ENCODE measurements around the gene COL12A1.

Gene COL12A1

DNA sequence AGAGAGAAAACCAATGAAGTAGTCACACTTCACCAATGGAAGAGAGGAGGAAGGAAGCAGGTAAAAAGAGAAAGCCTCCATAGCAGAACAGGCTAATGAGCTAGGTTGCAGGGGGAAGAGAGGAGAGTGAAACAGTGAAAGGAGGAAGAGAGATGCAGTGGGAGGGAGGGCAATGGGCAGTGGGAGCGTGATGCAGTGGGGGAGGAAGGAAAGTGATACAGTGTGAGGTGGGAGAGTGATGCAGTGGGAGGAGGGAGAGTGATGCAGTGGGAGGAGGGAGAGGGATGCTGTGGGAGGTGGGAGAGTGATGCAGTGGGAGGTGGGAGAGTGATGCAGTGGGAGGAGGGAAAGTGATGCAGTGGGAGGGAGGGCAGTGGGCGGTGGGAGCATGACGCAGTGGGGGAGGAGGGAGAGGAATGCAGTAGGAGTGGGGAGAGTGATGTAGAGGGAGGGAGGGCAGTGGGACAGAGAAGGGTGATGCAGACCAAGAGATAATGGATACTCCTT lies 29.7 kb downstream of the COL12A1 start:
- TF ChIP-seq, protein P1, sequence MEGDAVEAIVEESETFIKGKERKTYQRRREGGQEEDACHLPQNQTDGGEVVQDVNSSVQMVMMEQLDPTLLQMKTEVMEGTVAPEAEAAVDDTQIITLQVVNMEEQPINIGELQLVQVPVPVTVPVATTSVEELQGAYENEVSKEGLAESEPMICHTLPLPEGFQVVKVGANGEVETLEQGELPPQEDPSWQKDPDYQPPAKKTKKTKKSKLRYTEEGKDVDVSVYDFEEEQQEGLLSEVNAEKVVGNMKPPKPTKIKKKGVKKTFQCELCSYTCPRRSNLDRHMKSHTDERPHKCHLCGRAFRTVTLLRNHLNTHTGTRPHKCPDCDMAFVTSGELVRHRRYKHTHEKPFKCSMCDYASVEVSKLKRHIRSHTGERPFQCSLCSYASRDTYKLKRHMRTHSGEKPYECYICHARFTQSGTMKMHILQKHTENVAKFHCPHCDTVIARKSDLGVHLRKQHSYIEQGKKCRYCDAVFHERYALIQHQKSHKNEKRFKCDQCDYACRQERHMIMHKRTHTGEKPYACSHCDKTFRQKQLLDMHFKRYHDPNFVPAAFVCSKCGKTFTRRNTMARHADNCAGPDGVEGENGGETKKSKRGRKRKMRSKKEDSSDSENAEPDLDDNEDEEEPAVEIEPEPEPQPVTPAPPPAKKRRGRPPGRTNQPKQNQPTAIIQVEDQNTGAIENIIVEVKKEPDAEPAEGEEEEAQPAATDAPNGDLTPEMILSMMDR (IDR thresholded peaks at IDR 0.05): no peak
- intact Hi-C loops (cut with DNase I; ENCODE audit: low total_unique reads): no loop called here
- Histone ChIP-seq H3K9me3 (no peaks in the 10 kb centered on the region), H3K4me3 (no peak overlapping the region), H3K27ac (no peak overlapping the region), H3K27me3 (no peaks in the 10 kb centered on the region), H3K36me3 (peaks cover 5 to 32% (median 29%) of the 10 kb centered on the region in 3 donors), H3K4me1 (peaks cover 0 to 18% (median 4%) of the 10 kb centered on the region in 4 donors)
- DNase-seq: no peak

- TF ChIP-seq, protein P1 (IDR thresholded peaks at IDR 0.05): no peak
- intact Hi-C loops (cut with DNase I; ENCODE audit: low total_unique reads): no loop called here
- Histone ChIP-seq H3K9me3 (no peaks in the 10 kb centered on the region), H3K36me3 (peaks cover 0 to 14% (median 9%) of the 10 kb centered on the region in 3 donors), H3K4me3 (no peak overlapping the region), H3K4me1 (peaks cover 0 to 45% (median 15%) of the 10 kb centered on the region in 4 donors), H3K27ac (peak overlapping the region; percentile 42 to 57), H3K27me3 (no peaks in the 10 kb centered on the region)
- no peak for DNase-seq
Measured at GRCh38 chr6:75171986-75172385, 33.9 kb downstream of the COL12A1 start.

DNA sequence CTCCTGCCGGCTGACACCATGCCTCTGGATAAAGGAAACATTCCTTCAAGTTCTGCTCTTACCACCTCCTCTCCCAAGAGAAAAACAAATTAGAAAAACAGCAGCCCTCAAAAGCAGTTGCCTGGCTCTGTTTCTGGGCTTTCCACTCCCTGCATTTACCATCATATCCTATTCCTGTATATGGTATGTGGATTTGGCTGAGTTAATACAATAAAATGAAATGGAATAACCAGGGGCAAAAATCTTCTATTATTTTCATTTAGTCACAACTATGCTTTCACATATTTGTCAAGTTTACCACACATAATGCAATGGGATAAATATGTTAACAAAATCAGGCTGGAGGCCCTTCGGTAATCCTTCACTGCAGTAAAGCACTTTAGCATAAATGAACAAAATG lies 34.3 kb downstream of the COL12A1 start:
- peaks cover 0 to 49% (median 15%) of the 10 kb centered on the region in 4 donors for H3K4me1 ChIP-seq
- H3K4me3 ChIP-seq: no peak overlapping the region
- TF ChIP-seq, protein P1 (IDR thresholded peaks at IDR 0.05): no peak
- no peak for DNase-seq
- H3K27me3 ChIP-seq: no peaks in the 10 kb centered on the region
- H3K9me3 ChIP-seq: no peaks in the 10 kb centered on the region
- peaks cover 0 to 14% (median 9%) of the 10 kb centered on the region in 3 donors for H3K36me3 ChIP-seq
- peak overlapping the region; percentile 42 to 57 for H3K27ac ChIP-seq
- intact Hi-C loops (cut with DNase I; ENCODE audit: low total_unique reads): no loop called here

DNA sequence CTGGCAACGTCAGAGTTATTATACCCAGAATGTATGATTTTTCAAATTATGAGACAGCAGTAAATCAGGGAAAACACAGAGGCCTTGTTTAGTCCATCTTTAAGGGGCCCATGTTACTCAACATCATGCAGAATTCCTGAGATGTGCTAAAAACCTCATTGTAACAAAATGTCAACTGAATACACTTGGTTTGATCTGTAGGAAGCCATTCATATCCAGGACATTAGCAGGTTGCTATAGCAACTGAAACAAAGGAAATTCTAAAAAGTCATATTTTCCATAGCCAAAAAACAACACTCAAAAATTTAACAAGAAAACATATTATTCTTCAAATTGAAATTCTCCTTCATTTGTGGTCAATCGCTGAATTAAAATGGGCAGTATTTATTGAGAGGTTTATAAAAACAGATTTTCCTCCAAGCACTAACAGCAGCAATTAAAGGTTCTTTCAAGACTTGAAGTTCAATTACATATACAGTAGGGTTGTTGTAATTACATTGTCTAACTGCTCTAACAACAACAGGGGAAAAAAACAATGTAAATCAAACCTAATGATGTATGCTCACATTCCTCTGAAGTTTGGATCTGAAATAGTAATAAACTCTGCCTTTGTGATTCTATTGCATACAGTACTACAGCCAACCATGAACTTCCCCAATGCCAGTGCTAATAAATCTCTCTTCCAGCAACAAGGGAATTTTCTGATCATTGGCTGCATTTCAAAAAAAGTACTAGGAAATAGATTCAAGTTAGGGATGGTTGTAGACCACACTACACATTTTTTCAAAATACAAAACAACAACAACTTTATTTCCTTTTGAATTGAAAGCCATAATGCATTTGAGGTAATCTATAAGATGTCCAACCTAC lies 34.9 kb downstream of the COL12A1 start:
- peak overlapping the region; percentile 42 to 57 for H3K27ac ChIP-seq
- H3K27me3 ChIP-seq: no peaks in the 10 kb centered on the region
- peaks cover 0 to 55% (median 15%) of the 10 kb centered on the region in 4 donors for H3K4me1 ChIP-seq
- H3K4me3 ChIP-seq: no peak overlapping the region
- H3K9me3 ChIP-seq: no peaks in the 10 kb centered on the region
- no peak for DNase-seq
- TF ChIP-seq, protein P1 (IDR thresholded peaks at IDR 0.05): no peak
- H3K36me3 ChIP-seq: peaks cover 0 to 14% (median 5%) of the 10 kb centered on the region in 3 donors
- intact Hi-C loops (cut with DNase I; ENCODE audit: low total_unique reads): no loop called here

- H3K27me3 ChIP-seq: no peaks in the 10 kb centered on the region
- no peak overlapping the region for H3K27ac ChIP-seq
- intact Hi-C loops (cut with DNase I; ENCODE audit: low total_unique reads): no loop called here
- H3K4me1 ChIP-seq: peaks cover 0 to 57% (median 15%) of the 10 kb centered on the region in 4 donors
- H3K4me3 ChIP-seq: no peak overlapping the region
- DNase-seq: no peak
- no peaks in the 10 kb centered on the region for H3K9me3 ChIP-seq
- TF ChIP-seq, protein P1 (IDR thresholded peaks at IDR 0.05): no peak
- H3K36me3 ChIP-seq: peaks cover 0 to 9% (median 0%) of the 10 kb centered on the region in 3 donors
Measured at GRCh38 chr6:75169689-75170586, 35.9 kb downstream of the COL12A1 start.

All from tibial artery (tissue), 4 donors.